ENCODE measurements around the gene TP53BP2. TPM values are rescaled to one million over a fixed set of nuclear protein-coding genes. Genes with fewer than 3 reads are reported as not detected.

Gene TP53BP2
- polyA plus RNA-seq, 1 experiment = 48.1 TPM

DNA sequence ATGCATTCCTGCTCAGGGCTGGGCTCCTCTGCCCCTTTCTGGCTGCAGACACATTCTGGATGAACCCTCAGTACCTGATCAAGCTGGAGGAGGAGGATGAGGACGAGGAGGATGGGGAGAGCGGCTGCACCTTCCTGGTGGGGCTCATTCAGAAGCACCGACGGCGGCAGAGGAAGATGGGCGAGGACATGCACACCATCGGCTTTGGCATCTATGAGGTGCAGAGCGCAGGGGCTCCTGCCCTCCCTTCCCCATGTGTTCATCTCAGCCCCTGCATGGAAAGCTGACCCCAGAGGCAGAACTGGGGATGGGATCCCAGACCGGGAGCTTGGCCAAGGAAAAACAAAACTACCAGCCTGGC is 90.3 kb downstream of the TP53BP2 start:
- no peaks in the 10 kb centered on the region for H3K27me3 ChIP-seq (ENCODE audit: control insufficient read depth, insufficient read depth, low read length)
- H3K9me3 ChIP-seq (ENCODE audit: control insufficient read depth, insufficient read depth, low read length) = no peaks in the 10 kb centered on the region
- CTCF ChIA-PET = interaction anchor here (1.6 kb wide), 1 partner anchor 56 kb away, joined by 3 read pairs; no protein-coding TSS in a partner anchor
- no peak overlapping the region for H3K27ac ChIP-seq (ENCODE audit: low read depth, low read length)
- TF ChIP-seq, protein P1, sequence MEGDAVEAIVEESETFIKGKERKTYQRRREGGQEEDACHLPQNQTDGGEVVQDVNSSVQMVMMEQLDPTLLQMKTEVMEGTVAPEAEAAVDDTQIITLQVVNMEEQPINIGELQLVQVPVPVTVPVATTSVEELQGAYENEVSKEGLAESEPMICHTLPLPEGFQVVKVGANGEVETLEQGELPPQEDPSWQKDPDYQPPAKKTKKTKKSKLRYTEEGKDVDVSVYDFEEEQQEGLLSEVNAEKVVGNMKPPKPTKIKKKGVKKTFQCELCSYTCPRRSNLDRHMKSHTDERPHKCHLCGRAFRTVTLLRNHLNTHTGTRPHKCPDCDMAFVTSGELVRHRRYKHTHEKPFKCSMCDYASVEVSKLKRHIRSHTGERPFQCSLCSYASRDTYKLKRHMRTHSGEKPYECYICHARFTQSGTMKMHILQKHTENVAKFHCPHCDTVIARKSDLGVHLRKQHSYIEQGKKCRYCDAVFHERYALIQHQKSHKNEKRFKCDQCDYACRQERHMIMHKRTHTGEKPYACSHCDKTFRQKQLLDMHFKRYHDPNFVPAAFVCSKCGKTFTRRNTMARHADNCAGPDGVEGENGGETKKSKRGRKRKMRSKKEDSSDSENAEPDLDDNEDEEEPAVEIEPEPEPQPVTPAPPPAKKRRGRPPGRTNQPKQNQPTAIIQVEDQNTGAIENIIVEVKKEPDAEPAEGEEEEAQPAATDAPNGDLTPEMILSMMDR (IDR thresholded peaks at IDR 0.05; ENCODE audit: low read depth, low read length) = no peak
- H3K4me3 ChIP-seq (ENCODE audit: low read depth, low read length) = no peak overlapping the region
- no peak for DNase-seq (ENCODE audit: low read depth, low spot score)
- POLR2A ChIA-PET = no interaction called here

GRCh38 chr1:223754681-223755431 is 90.9 kb downstream of the TP53BP2 start:
- POLR2A ChIA-PET = no interaction called here
- no peak overlapping the region for H3K27ac ChIP-seq (ENCODE audit: low read depth, low read length)
- DNase-seq (ENCODE audit: low read depth, low spot score) = no peak
- H3K4me3 ChIP-seq (ENCODE audit: low read depth, low read length) = no peak overlapping the region
- CTCF ChIA-PET = interaction anchor here (1.0 kb wide), 1 partner anchor 59 kb away, joined by 5 read pairs; no protein-coding TSS in a partner anchor
- H3K27me3 ChIP-seq (ENCODE audit: control insufficient read depth, insufficient read depth, low read length) = no peaks in the 10 kb centered on the region
- no peaks in the 10 kb centered on the region for H3K9me3 ChIP-seq (ENCODE audit: control insufficient read depth, insufficient read depth, low read length)
- TF ChIP-seq, protein P1 (IDR thresholded peaks at IDR 0.05; ENCODE audit: low read depth, low read length) = no peak

GRCh38 chr1:223752721-223753515 is 92.8 kb downstream of the TP53BP2 start:
- CTCF ChIA-PET = interaction anchor here (1.2 to 1.9 kb wide), 3 partner anchors 41 to 54 kb away, joined by 4 to 6 read pairs (median 5); no protein-coding TSS in a partner anchor
- H3K4me3 ChIP-seq (ENCODE audit: low read depth, low read length) = no peak overlapping the region
- H3K27ac ChIP-seq (ENCODE audit: low read depth, low read length) = no peak overlapping the region
- no peak for DNase-seq (ENCODE audit: low read depth, low spot score)
- POLR2A ChIA-PET = no interaction called here
- no peaks in the 10 kb centered on the region for H3K27me3 ChIP-seq (ENCODE audit: control insufficient read depth, insufficient read depth, low read length)
- H3K9me3 ChIP-seq (ENCODE audit: control insufficient read depth, insufficient read depth, low read length) = no peaks in the 10 kb centered on the region
- TF ChIP-seq, protein P1 (IDR thresholded peaks at IDR 0.05; ENCODE audit: low read depth, low read length) = no peak

DNA sequence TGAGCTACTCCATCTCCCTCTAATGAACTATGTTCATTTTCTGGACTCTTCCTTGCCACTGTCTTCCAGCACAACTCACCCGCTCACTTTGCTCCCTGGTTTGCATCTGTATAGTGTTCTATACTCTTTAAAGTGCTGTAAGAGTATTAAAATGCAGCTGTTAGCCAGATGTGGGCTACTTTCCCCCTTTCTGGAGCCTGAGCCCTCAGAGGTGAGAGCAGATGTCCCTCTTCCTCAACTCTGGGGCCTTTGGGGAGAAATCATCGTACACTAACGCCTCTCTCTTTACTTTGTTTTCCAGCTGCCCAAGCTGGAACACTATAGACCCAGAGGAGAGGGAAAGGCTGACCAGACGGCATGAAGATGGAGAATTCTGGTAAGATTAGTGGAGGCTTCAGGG is 94.1 kb downstream of the TP53BP2 start:
- POLR2A ChIA-PET = no interaction called here
- Histone ChIP-seq H3K9me3 (ENCODE audit: control insufficient read depth, insufficient read depth, low read length) (no peaks in the 10 kb centered on the region), H3K4me3 (ENCODE audit: low read depth, low read length) (no peak overlapping the region), H3K27me3 (ENCODE audit: control insufficient read depth, insufficient read depth, low read length) (no peaks in the 10 kb centered on the region), H3K27ac (ENCODE audit: low read depth, low read length) (peak overlapping the region; percentile 31)
- DNase-seq (ENCODE audit: low read depth, low spot score) = no peak
- TF ChIP-seq, protein P1 (IDR thresholded peaks at IDR 0.05; ENCODE audit: low read depth, low read length) = no peak
- CTCF ChIA-PET = interaction anchor here (0.7 to 1.9 kb wide), 6 partner anchors 40 to 618 kb away, joined by 3 to 6 read pairs (median 4); no protein-coding TSS in a partner anchor
